Umbilical cord (tissue), 2 donors: ENCODE results near the gene EGFLAM. TPM values are rescaled to one million over a fixed set of nuclear protein-coding genes. Genes with fewer than 3 reads are reported as not detected.
A peak's percentile ranks its signal among the peaks of the same experiment; 100 is the strongest.

Source experiments
- DNase-seq: peaks from one replicate; pipeline ENCODE4 v3.0.0-alpha.2; 2015; ENCODE audit warnings: low spot score
- total RNA-seq: library from RNA; depleted of rRNA; stranded (reverse); fragments of >200 nt; gene quantifications from one replicate; pipeline ENCODE4 v1.2.3, GENCODE V29; 2014; ENCODE audit warnings: low replicate concordance; ENCODE audit not compliant: insufficient read depth

EGFLAM gene
- total RNA-seq, 1 donor from 2014 or later: 6.0 TPM

- DNase-seq: no peak
Observed at GRCh38 chr5:38447786-38448185, 189.4 kb downstream of the EGFLAM start.

GRCh38 chr5:38448568-38449350, 190.4 kb downstream of the EGFLAM start:
- no peak for DNase-seq

- no peak for DNase-seq
Observed at GRCh38 chr5:38450627-38451026, 192.3 kb downstream of the EGFLAM start.

- DNase-seq: no peak
Observed at GRCh38 chr5:38451074-38451725, 192.8 kb downstream of the EGFLAM start.

GRCh38 chr5:38452201-38452600, 193.8 kb downstream of the EGFLAM start:
- DNase-seq: no peak

- DNase-seq: no peak
Observed at GRCh38 chr5:38453506-38453905, 195.1 kb downstream of the EGFLAM start.

GRCh38 chr5:38453921-38454320, 195.6 kb downstream of the EGFLAM start:
- DNase-seq: no peak

- DNase-seq: no peak
Observed at GRCh38 chr5:38455796-38456330, 197.5 kb downstream of the EGFLAM start.

- DNase-seq: no peak
Observed at GRCh38 chr5:38456657-38457399, 198.5 kb downstream of the EGFLAM start.

- no peak for DNase-seq
Observed at GRCh38 chr5:38458174-38458573, 199.8 kb downstream of the EGFLAM start.

GRCh38 chr5:38462976-38463633, 204.7 kb downstream of the EGFLAM start:
- peak; percentile 31 for DNase-seq

- peak; percentile 90 for DNase-seq
Observed at GRCh38 chr5:38463634-38464521, 205.5 kb downstream of the EGFLAM start.

- no peak for DNase-seq
Observed at GRCh38 chr5:38465061-38465460, 206.7 kb downstream of the EGFLAM start.

- DNase-seq: no peak
Observed at GRCh38 chr5:38465702-38466423, 207.5 kb downstream of the EGFLAM start.

GRCh38 chr5:38466424-38467189, 208.2 kb downstream of the EGFLAM start:
- DNase-seq: peak; percentile 35

GRCh38 chr5:38467353-38468040, 209.1 kb downstream of the EGFLAM start:
- peak; percentile 82 for DNase-seq

GRCh38 chr5:38468202-38468673, 209.9 kb downstream of the EGFLAM start:
- peak; percentile 39 for DNase-seq

- DNase-seq: peak; percentile 86
Observed at GRCh38 chr5:38468978-38469706, 210.8 kb downstream of the EGFLAM start.
